Renal cortex interstitium (tissue), 11 donors: ENCODE measurements around the gene RAE1. TPM values are rescaled to one million over a fixed set of nuclear protein-coding genes. Genes with fewer than 3 reads are reported as not detected.

Experiments
- DNase-seq, 11 donors: peaks; one replicate each; pipeline ENCODE4 v3.0.0-alpha.2; 2013; ENCODE audit warnings: low read depth in 9 of 11, low spot score in 4 of 11; ENCODE audit errors: extremely low read depth in 1 of 11
- polyA plus RNA-seq, 3 donors: library from polyadenylated mRNA; unstranded; fragments of 120-200 nt; gene quantifications; one replicate each; pipeline ENCODE4 v1.2.1, GENCODE V29; 2013; ENCODE audit not compliant: insufficient read length in 3 of 3

RAE1 gene
- polyA plus RNA-seq, 3 donors = 55.7 to 63.6 (median 60.7) TPM

- DNase-seq = no peak
These were observed 52.2 kb downstream of the RAE1 start for GRCh38 chr20:57403216-57403615.

GRCh38 chr20:57404006-57404405 is 53.0 kb downstream of the RAE1 start:
- DNase-seq = no peak

GRCh38 chr20:57404419-57405072 is 53.5 kb downstream of the RAE1 start:
- no peak for DNase-seq

GRCh38 chr20:57405236-57406016 is 54.4 kb downstream of the RAE1 start:
- DNase-seq = no peak

- DNase-seq = no peak
These were observed 56.5 kb downstream of the RAE1 start for GRCh38 chr20:57407541-57407956.

GRCh38 chr20:57408131-57408530 is 57.1 kb downstream of the RAE1 start:
- no peak for DNase-seq

- no peak for DNase-seq
These were observed 57.6 kb downstream of the RAE1 start for GRCh38 chr20:57408536-57409233.

GRCh38 chr20:57409316-57409671 is 58.2 kb downstream of the RAE1 start:
- no peak for DNase-seq

GRCh38 chr20:57409672-57410397 is 58.8 kb downstream of the RAE1 start:
- no peak for DNase-seq

GRCh38 chr20:57410398-57410920 is 59.4 kb downstream of the RAE1 start:
- no peak for DNase-seq

- DNase-seq = no peak
These were observed 59.9 kb downstream of the RAE1 start for GRCh38 chr20:57410924-57411323.

- DNase-seq = no peak
These were observed 60.6 kb downstream of the RAE1 start for GRCh38 chr20:57411406-57412283.

GRCh38 chr20:57412347-57413029 is 61.4 kb downstream of the RAE1 start:
- DNase-seq = no peak

GRCh38 chr20:57413986-57414385 is 62.9 kb downstream of the RAE1 start:
- DNase-seq = no peak

GRCh38 chr20:57414867-57415592 is 64.0 kb downstream of the RAE1 start:
- no peak for DNase-seq

GRCh38 chr20:57415771-57416170 is 64.7 kb downstream of the RAE1 start:
- DNase-seq = no peak

- no peak for DNase-seq
These were observed 65.4 kb downstream of the RAE1 start for GRCh38 chr20:57416296-57417022.
